Endothelial cell of umbilical vein (primary cell): ENCODE measurements around the gene TRIM47. TPM values are rescaled to one million over a fixed set of nuclear protein-coding genes. Genes with fewer than 3 reads are reported as not detected.

Experiments
- BruUV-seq: library from RNA; stranded (reverse); fragments of 400-500 nt; replicated peaks from 2 replicates; lab custom pipeline; 2021; lab: Mats Ljungman, UMichigan
- CTCF ChIA-PET: fragments of 300-600, 350-600 bp; sonication (Branson Sonifier 250); formaldehyde crosslinking; loops from one replicate; lab custom pipeline; 2021; ENCODE audit warnings: antibody characterized with exemption, inconsistent platforms; lab: Charles Lee
- POLR2A ChIA-PET: fragments of 300-600, 350-600 bp; sonication (Branson Sonifier 250); formaldehyde crosslinking; loops from one replicate; lab custom pipeline; 2021; ENCODE audit warnings: antibody characterized with exemption, inconsistent platforms; lab: Charles Lee
- DNase-seq: peaks from one replicate; pipeline ENCODE4 v3.0.0-alpha.2; 2011; ENCODE audit warnings: low read depth, low spot score
- FAIRE-seq: peaks from 2 replicates; lab custom pipeline; 2011; peaks lifted over from hg19 to GRCh38; lab: Jason Lieb, UNC
- H2AFZ ChIP-seq: 2 replicates; pipeline ENCODE4 v1.6.0; 2012; ENCODE audit warnings: low read depth, low read length, control low read depth, inconsistent platforms
- H3K27ac ChIP-seq: 2 replicates; pipeline ENCODE4 v1.5.1; 2011; ENCODE audit warnings: low read depth, mild to moderate bottlenecking, control low read depth, low read length, moderate library complexity; ENCODE audit not compliant: insufficient read depth
- H3K27me3 ChIP-seq, 2 experiments: 2 replicates each; pipeline versions ENCODE4 v1.6.0 to v1.6.1; 2011; ENCODE audit warnings: low read length in 2 of 2, mixed read lengths in 1 of 2; ENCODE audit not compliant: control insufficient read depth in 2 of 2, insufficient read depth in 2 of 2
- H3K36me3 ChIP-seq, 2 experiments: 2 replicates in 1 of 2; 3 replicates in 1 of 2; pipeline ENCODE4 v1.5.1; 2011; ENCODE audit warnings: low read length in 2 of 2, mild to moderate bottlenecking in 1 of 2, moderate library complexity in 1 of 2; ENCODE audit not compliant: control insufficient read depth in 2 of 2, insufficient read depth in 2 of 2; ENCODE audit errors: extremely low read depth in 1 of 2
- H3K4me1 ChIP-seq: 3 replicates; pipeline ENCODE4 v1.5.1; 2011; ENCODE audit warnings: mild to moderate bottlenecking, low read length; ENCODE audit not compliant: control insufficient read depth, insufficient read depth; ENCODE audit errors: extremely low read depth
- H3K4me2 ChIP-seq: 2 replicates; pipeline ENCODE4 v1.6.1; 2011; ENCODE audit warnings: low read length, control low read depth, mixed read lengths; ENCODE audit not compliant: insufficient read depth
- H3K4me3 ChIP-seq, 3 experiments: fragments of 200-600 bp in 1 of 3; sonication (generic), shearing (Covaris generic) in 1 of 3; replicated peaks in 1 of 3; 2 replicates each; pipeline ENCODE4 v1.5.1; 2011 to 2016; ENCODE audit warnings: control low read depth in 3 of 3, low read length in 3 of 3, mild to moderate bottlenecking in 2 of 3, inconsistent platforms in 1 of 3, low read depth in 1 of 3, moderate library complexity in 1 of 3; ENCODE audit not compliant: insufficient read depth in 1 of 3
- H3K79me2 ChIP-seq: 2 replicates; pipeline ENCODE4 v1.6.0; 2012; ENCODE audit warnings: low read length, inconsistent platforms; ENCODE audit not compliant: control insufficient read depth, insufficient read depth
- H3K9ac ChIP-seq: replicated peaks from 2 replicates; pipeline ENCODE3; 2011; ENCODE audit warnings: low read length, control low read depth; ENCODE audit not compliant: insufficient read depth; ENCODE audit errors: extremely low read depth
- H3K9me1 ChIP-seq: replicated peaks from 3 replicates; pipeline ENCODE4 v1.6.0; 2011; ENCODE audit warnings: mild to moderate bottlenecking, low read length; ENCODE audit not compliant: control insufficient read depth, insufficient read depth; ENCODE audit errors: extremely low read depth
- H3K9me3 ChIP-seq: replicated peaks from 2 replicates; pipeline ENCODE4 v1.5.1; 2012; ENCODE audit warnings: low read length, inconsistent platforms; ENCODE audit not compliant: control insufficient read depth, insufficient read depth
- H4K20me1 ChIP-seq: replicated peaks from 2 replicates; pipeline ENCODE3; 2011; ENCODE audit warnings: mild to moderate bottlenecking, low read length; ENCODE audit not compliant: control insufficient read depth, insufficient read depth; ENCODE audit errors: extremely low read depth
- CTCF ChIP-seq, 2 donors: IDR thresholded peaks; 1 replicate in 1 of 2; 2 replicates in 1 of 2; pipeline ENCODE4 v1.5.1; 2011; ENCODE audit warnings: low read length in 2 of 2, mild to moderate bottlenecking in 2 of 2, moderate library complexity in 2 of 2, control low read depth in 1 of 2, inconsistent platforms in 1 of 2, low read depth in 1 of 2; ENCODE audit not compliant: insufficient read depth in 1 of 2; ENCODE audit errors: extremely low read depth in 1 of 2
- EZH2 ChIP-seq: IDR thresholded peaks from 2 replicates; pipeline ENCODE4 v1.6.1; 2012; ENCODE audit warnings: borderline replicate concordance, low read depth, mild to moderate bottlenecking, moderate library complexity, low read length, inconsistent platforms; ENCODE audit not compliant: severe bottlenecking
- FOS ChIP-seq: IDR thresholded peaks from 2 replicates; pipeline ENCODE4 v1.6.1; 2011; ENCODE audit warnings: mild to moderate bottlenecking, low read length, moderate library complexity, borderline replicate concordance; ENCODE audit not compliant: insufficient read depth
- GATA2 ChIP-seq: IDR thresholded peaks from 2 replicates; pipeline ENCODE4 v1.7.0; 2011; ENCODE audit warnings: low read depth, mild to moderate bottlenecking, moderate library complexity, mixed read lengths, low read length; ENCODE audit not compliant: insufficient read length, insufficient read depth
- JUN ChIP-seq: IDR thresholded peaks from 2 replicates; pipeline ENCODE4 v1.6.1; 2011; ENCODE audit warnings: borderline replicate concordance, low read depth; ENCODE audit not compliant: insufficient read length, insufficient read depth
- MYC ChIP-seq: IDR thresholded peaks from one replicate; pipeline ENCODE4 v1.6.1; 2011; ENCODE audit warnings: mild to moderate bottlenecking, low read depth, low read length
- POLR2A ChIP-seq: IDR thresholded peaks from 2 replicates; pipeline ENCODE4 v1.6.1; 2012; ENCODE audit warnings: low read depth, mild to moderate bottlenecking, control low read depth, low read length
- POLR2AphosphoS5 ChIP-seq: IDR thresholded peaks from 2 replicates; pipeline ENCODE4 v1.6.1; 2012; ENCODE audit warnings: low read depth, mild to moderate bottlenecking, control low read depth, low read length, moderate library complexity; ENCODE audit not compliant: insufficient read depth
- dilution Hi-C: fragments of 300-500 bp; cut with MboI; formaldehyde crosslinking; loops from one replicate; pipeline ENCODE4 v1.15.0; 2019; ENCODE audit warnings: low sequenced_read_pairs; ENCODE audit not compliant: extremely low pct_ligation_motif_present
- intact Hi-C: fragments of 100-400 bp; cut with micrococcal nuclease; formaldehyde crosslinking; loops from one replicate; pipeline ENCODE4 v1.10.0; 2022
- polyA plus RNA-seq, 4 experiments: library from polyadenylated mRNA; depleted of rRNA in 3 of 4; stranded (reverse) in 3 of 4; unstranded in 1 of 4; fragments of >200 nt; gene quantifications; 2 replicates each; pipeline versions ENCODE4 v1.2.1 to v1.2.3, GENCODE V29; 2011 to 2012; ENCODE audit warnings: missing spikeins in 1 of 4
- total RNA-seq: library from RNA; stranded (reverse); gene quantifications from 2 replicates; pipeline ENCODE4 v1.2.3, GENCODE V29; 2021
- TF ChIP-seq, protein P1 (sequence below): IDR thresholded peaks from 2 replicates; pipeline ENCODE4 v1.6.1; 2011; ENCODE audit not compliant: insufficient read depth, insufficient read length

TRIM47 gene
- total and polyA plus RNA-seq, 2 donors (not counting 3 experiments of a cell fraction or from before 2014, with no cell fraction given): 67.7 to 75.1 TPM

- Histone ChIP-seq H3K27me3 (no peaks in the 10 kb centered on the region), H3K4me2 (no peak overlapping the region), H3K9ac (no peak overlapping the region), H3K27ac (no peak overlapping the region), H3K9me3 (no peaks in the 10 kb centered on the region), H2AFZ (no peak overlapping the region), H3K79me2 (no peaks in the 10 kb centered on the region), H3K4me1 (peaks cover 7% of the 10 kb centered on the region), H3K4me3 (no peak overlapping the region), H3K9me1 (no peaks in the 10 kb centered on the region), H3K36me3 (peaks cover 0 to 29% of the 10 kb centered on the region in 2 experiments), H4K20me1 (no peaks in the 10 kb centered on the region)
- dilution Hi-C loops (no loop called here), intact Hi-C loops (no loop called here)
- TF ChIP-seq EZH2: no peak
- no peak for TF ChIP-seq POLR2AphosphoS5
- no peak for TF ChIP-seq CTCF (IDR thresholded peaks at IDR 0.05; ENCODE audit: extremely low read depth in 1 of 2, insufficient read depth in 1 of 2, low read depth in 1 of 2, low read length in 2 of 2)
- TF ChIP-seq MYC: no peak
- TF ChIP-seq, protein P1, sequence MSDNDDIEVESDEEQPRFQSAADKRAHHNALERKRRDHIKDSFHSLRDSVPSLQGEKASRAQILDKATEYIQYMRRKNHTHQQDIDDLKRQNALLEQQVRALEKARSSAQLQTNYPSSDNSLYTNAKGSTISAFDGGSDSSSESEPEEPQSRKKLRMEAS: no peak
- TF ChIP-seq JUN: no peak
- no peak for TF ChIP-seq FOS
- TF ChIP-seq POLR2A: no peak
- no peak for TF ChIP-seq GATA2
- ChIA-PET POLR2A (interaction anchor here (1.5 kb wide), 1 partner anchor 45 kb away, joined by 3 read pairs; no protein-coding TSS in a partner anchor), CTCF (interaction anchor here (1.1 to 6.3 kb wide), 5 partner anchors 18 to 71 kb away, joined by 3 to 73 read pairs (median 3); partner anchors contain the start of gene UNK)
- BruUV-seq: no TSS peak
- no peak for DNase-seq
- FAIRE-seq: no peak
Observed at GRCh38 chr17:75824666-75825065, 53.7 kb downstream of the TRIM47 start.

Other genes with a start within 250 kb of the TRIM47 start
- gene SMIM5, start 245.1 kb downstream of the TRIM47 start, total RNA-seq: not detected in 2 replicates
- not detected in 2 replicates for gene SMIM5, start 245.1 kb downstream of the TRIM47 start, polyA plus RNA-seq
- gene RECQL5, start 211.4 kb downstream of the TRIM47 start, total RNA-seq: 30.7 and 30.9 TPM in 2 replicates
- gene RECQL5, start 211.4 kb downstream of the TRIM47 start, polyA plus RNA-seq: 17.3 and 21.3 TPM in 2 replicates
- gene SAP30BP, start 211.2 kb downstream of the TRIM47 start, total RNA-seq: 143 and 151 TPM in 2 replicates
- 112 and 116 TPM in 2 replicates for gene SAP30BP, start 211.2 kb downstream of the TRIM47 start, polyA plus RNA-seq
- gene ITGB4, start 157.1 kb downstream of the TRIM47 start, total RNA-seq: 4.1 and 4.2 TPM in 2 replicates
- 6.5 and 6.7 TPM in 2 replicates for gene ITGB4, start 157.1 kb downstream of the TRIM47 start, polyA plus RNA-seq
- gene GALK1, start 113.4 kb downstream of the TRIM47 start, total RNA-seq: 45.8 and 47.0 TPM in 2 replicates
- 63.7 and 90.1 TPM in 2 replicates for gene GALK1, start 113.4 kb downstream of the TRIM47 start, polyA plus RNA-seq
- gene UNK, start 93.8 kb downstream of the TRIM47 start, total RNA-seq: 23.2 and 25.9 TPM in 2 replicates
- 16.0 and 18.0 TPM in 2 replicates for gene UNK, start 93.8 kb downstream of the TRIM47 start, polyA plus RNA-seq
- 7.1 and 14.9 TPM in 2 replicates for gene UNC13D, start 34.2 kb downstream of the TRIM47 start, total RNA-seq
- gene UNC13D, start 34.2 kb downstream of the TRIM47 start, polyA plus RNA-seq: 6.9 and 7.7 TPM in 2 replicates
- gene WBP2, start 23.2 kb downstream of the TRIM47 start, total RNA-seq: 120 and 126 TPM in 2 replicates
- gene WBP2, start 23.2 kb downstream of the TRIM47 start, polyA plus RNA-seq: 81.5 and 104 TPM in 2 replicates
- gene TRIM65, start 18.4 kb upstream of the TRIM47 start, total RNA-seq: 28.1 and 33.5 TPM in 2 replicates
- gene TRIM65, start 18.4 kb upstream of the TRIM47 start, polyA plus RNA-seq: 18.6 and 19.3 TPM in 2 replicates
- 93.8 and 94.4 TPM in 2 replicates for gene MRPL38, start 26.3 kb upstream of the TRIM47 start, total RNA-seq
- 82.7 and 100 TPM in 2 replicates for gene MRPL38, start 26.3 kb upstream of the TRIM47 start, polyA plus RNA-seq
- 8.9 and 9.4 TPM in 2 replicates for gene FBF1, start 62.5 kb upstream of the TRIM47 start, total RNA-seq
- 4.9 and 5.7 TPM in 2 replicates for gene FBF1, start 62.5 kb upstream of the TRIM47 start, polyA plus RNA-seq
- gene ACOX1, start 100.6 kb upstream of the TRIM47 start, total RNA-seq: 45.1 and 47.0 TPM in 2 replicates
- gene ACOX1, start 100.6 kb upstream of the TRIM47 start, polyA plus RNA-seq: 17.9 and 18.6 TPM in 2 replicates
- 14.3 and 18.8 TPM in 2 replicates for gene TEN1, start 100.7 kb upstream of the TRIM47 start, total RNA-seq
- gene TEN1, start 100.7 kb upstream of the TRIM47 start, polyA plus RNA-seq: 29.0 and 36.8 TPM in 2 replicates
- gene CDK3, start 122.3 kb upstream of the TRIM47 start, total RNA-seq: 6.2 and 8.5 TPM in 2 replicates
- gene CDK3, start 122.3 kb upstream of the TRIM47 start, polyA plus RNA-seq: 8.7 and 9.7 TPM in 2 replicates
- not detected in 2 replicates for gene EVPL, start 148.7 kb upstream of the TRIM47 start, total RNA-seq
- not detected in 2 replicates for gene EVPL, start 148.7 kb upstream of the TRIM47 start, polyA plus RNA-seq
- gene SRP68, start 193.9 kb upstream of the TRIM47 start, total RNA-seq: 77.6 and 81.7 TPM in 2 replicates
- 55.8 and 64.6 TPM in 2 replicates for gene SRP68, start 193.9 kb upstream of the TRIM47 start, polyA plus RNA-seq
- gene GALR2, start 196.2 kb upstream of the TRIM47 start, total RNA-seq: not detected in 2 replicates
- 0.47 and 0.53 TPM in 2 replicates for gene GALR2, start 196.2 kb upstream of the TRIM47 start, polyA plus RNA-seq
- gene ZACN, start 200.6 kb upstream of the TRIM47 start, total RNA-seq: not detected in 2 replicates
- gene ZACN, start 200.6 kb upstream of the TRIM47 start, polyA plus RNA-seq: 0.05 and 0.18 TPM in 2 replicates
- gene EXOC7, start 225.2 kb upstream of the TRIM47 start, total RNA-seq: 122 and 137 TPM in 2 replicates
- gene EXOC7, start 225.2 kb upstream of the TRIM47 start, polyA plus RNA-seq: 91.5 and 104 TPM in 2 replicates